GM18520 (cell line): ENCODE data around the gene FKBP5.
"Not testable (repeated sequence)": the region's sequence is repeated elsewhere in the genome, so short reads cannot be mapped to it uniquely, and the experiment has no call there.

Experiments used
- ATAC-seq: cut with Tn5 transposase; IDR thresholded peaks from one replicate; pipeline ENCODE4 v1.9.1; 2021; ENCODE audit not compliant: unreplicated experiment

Gene FKBP5

GRCh38 chr6:35550437-35550836, 138.3 kb downstream of the FKBP5 start:
- ATAC-seq: no peak

GRCh38 chr6:35547676-35548075, 141.0 kb downstream of the FKBP5 start:
- no peak for ATAC-seq

DNA sequence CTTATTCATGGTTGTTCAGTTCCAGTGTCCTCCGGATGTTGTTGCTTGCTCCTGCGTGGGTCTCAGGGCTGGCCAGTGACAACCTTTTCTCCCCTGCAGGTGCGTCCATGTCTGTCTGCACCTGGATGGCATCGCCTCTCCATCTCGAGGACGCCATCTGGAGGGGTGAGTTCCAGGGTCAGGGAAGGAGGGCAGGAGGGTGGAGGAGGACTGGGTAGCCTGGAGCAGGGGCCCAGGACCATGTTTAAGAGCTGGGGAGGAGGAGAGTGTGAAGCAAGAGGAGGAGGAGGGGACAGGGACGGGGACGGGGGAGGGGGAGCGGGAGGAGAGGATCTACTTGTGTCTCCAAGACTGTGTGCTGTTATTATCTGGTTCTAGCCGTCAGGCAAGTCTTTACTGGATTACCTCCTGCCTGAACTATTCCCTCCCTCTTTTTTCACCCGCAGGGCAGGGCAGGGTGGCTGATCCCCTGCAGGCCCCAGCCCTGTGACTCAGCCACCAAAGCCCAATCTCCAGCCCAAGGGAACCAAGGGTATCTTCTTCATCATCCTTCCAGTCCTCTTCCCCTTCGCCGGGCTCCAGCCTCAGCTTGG, 143.8 kb downstream of the FKBP5 start:
- no peak for ATAC-seq

- ATAC-seq: no peak
Measured at GRCh38 chr6:35543459-35544193, 145.1 kb downstream of the FKBP5 start.

- no peak for ATAC-seq
Measured at GRCh38 chr6:35541836-35542235, 146.9 kb downstream of the FKBP5 start.

GRCh38 chr6:35539223-35539622, 149.5 kb downstream of the FKBP5 start:
- no peak for ATAC-seq

DNA sequence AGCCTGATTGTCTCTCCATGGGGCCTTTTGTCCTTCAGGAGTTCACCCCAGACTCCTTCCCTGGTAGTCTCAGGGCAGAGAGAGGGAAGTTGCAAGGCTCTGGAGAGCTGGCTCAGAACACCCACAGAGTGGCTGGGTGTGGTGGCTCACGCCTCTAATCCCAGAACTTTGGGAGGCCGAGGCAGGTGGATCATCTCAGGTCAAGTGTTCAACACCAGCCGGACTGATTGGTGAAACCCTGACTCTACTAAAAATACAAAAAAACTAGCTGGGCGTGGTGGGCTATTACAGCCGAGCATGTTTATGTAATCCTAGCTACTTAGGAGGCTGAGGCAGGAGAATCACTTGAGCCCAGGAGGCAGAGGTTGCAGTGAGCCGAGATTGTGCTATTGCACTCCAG, 152.9 kb downstream of the FKBP5 start:
- ATAC-seq: not testable (repeated sequence)

DNA sequence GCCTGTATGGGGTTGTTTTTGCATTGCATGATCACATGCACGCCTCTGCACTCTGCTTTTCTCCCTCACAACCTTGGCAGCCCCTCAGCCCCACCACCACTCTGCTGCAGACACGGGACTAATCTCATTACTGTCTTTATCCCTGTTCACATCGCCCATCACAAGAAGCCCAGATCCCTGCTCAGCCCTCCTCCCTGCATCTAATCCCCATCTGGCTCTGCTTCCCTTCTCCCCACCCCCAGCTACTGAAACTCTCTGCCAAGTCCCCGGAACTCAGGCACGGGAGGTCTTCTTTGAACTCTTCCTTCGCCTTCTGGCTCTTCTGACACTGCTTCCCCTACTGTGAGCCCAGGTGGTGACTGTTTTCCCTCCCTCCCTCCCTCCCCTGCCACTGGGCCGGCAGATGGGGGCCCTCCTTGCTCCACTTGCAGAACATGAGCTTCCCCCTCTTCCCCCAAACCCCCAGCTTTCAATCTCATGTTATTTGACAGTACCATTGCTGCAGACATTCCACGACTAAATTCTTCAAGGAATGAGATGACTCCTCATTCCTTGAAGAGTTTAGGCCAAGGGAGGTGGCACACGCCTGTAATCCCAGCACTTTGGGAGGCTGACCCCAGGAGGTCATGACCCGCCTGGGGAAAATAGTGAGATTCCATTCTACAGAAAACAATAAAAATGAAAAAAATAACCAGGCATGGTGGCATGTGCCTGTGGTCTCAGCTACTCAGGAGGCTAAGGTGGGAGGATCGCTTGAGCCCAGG, 154.1 kb downstream of the FKBP5 start:
- no peak for ATAC-seq

DNA sequence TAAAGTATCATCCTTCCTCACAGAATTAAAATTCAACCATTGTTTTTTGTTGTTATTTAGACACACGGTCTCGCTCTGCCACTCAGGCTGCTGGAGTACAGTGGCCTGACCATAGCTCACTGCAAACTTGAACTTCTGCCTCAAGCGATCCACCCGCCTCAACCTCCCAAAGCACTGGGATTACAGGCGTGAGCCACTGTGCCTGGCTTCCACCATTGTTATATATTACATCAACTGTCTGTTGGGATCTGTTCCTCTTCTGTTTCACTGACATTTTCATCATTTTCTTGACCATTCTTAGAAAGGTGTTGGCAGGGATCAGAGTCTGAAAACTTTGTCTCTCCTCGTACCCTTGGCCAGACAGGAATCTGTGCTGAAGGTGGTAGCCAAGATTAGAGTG, 154.7 kb downstream of the FKBP5 start:
- ATAC-seq: no peak

GRCh38 chr6:35532126-35532525, 156.6 kb downstream of the FKBP5 start:
- no peak for ATAC-seq

- no peak for ATAC-seq
Measured at GRCh38 chr6:35524380-35525020, 164.2 kb downstream of the FKBP5 start.
